Measurements from ENCODE around the gene CD300LB.

GRCh38 chr17:74546586-74546985, 15.3 kb upstream of the CD300LB start:
- TF ChIP-seq, protein P1, sequence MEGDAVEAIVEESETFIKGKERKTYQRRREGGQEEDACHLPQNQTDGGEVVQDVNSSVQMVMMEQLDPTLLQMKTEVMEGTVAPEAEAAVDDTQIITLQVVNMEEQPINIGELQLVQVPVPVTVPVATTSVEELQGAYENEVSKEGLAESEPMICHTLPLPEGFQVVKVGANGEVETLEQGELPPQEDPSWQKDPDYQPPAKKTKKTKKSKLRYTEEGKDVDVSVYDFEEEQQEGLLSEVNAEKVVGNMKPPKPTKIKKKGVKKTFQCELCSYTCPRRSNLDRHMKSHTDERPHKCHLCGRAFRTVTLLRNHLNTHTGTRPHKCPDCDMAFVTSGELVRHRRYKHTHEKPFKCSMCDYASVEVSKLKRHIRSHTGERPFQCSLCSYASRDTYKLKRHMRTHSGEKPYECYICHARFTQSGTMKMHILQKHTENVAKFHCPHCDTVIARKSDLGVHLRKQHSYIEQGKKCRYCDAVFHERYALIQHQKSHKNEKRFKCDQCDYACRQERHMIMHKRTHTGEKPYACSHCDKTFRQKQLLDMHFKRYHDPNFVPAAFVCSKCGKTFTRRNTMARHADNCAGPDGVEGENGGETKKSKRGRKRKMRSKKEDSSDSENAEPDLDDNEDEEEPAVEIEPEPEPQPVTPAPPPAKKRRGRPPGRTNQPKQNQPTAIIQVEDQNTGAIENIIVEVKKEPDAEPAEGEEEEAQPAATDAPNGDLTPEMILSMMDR (optimal IDR thresholded peaks at IDR 0.05 in 1 of 3, IDR thresholded peaks at IDR 0.05 in 1 of 3, conservative IDR thresholded peaks at IDR 0.05 in 1 of 3; ENCODE audit: extremely low read depth in 1 of 3, insufficient read depth in 2 of 3, low read length in 3 of 3) = no peak
- no peak for TF ChIP-seq EZH2 (IDR thresholded peaks at IDR 0.05; ENCODE audit: low read length)

All from keratinocyte (primary cell).